22Rv1 (cell line): Measurements from ENCODE around the gene CDC42EP5.

Experiments
- ZFX ChIP-seq: fragments of 450-650 bp; IDR thresholded peaks from 2 replicates; pipeline ENCODE4 v1.6.1; 2017; ENCODE audit warnings: antibody characterized with exemption, borderline replicate concordance
- TF ChIP-seq, protein P1 (sequence below): fragments of 450-650 bp; IDR thresholded peaks from 2 replicates; pipeline ENCODE4 v1.5.1; 2017; ENCODE audit warnings: mild to moderate bottlenecking

DNA sequence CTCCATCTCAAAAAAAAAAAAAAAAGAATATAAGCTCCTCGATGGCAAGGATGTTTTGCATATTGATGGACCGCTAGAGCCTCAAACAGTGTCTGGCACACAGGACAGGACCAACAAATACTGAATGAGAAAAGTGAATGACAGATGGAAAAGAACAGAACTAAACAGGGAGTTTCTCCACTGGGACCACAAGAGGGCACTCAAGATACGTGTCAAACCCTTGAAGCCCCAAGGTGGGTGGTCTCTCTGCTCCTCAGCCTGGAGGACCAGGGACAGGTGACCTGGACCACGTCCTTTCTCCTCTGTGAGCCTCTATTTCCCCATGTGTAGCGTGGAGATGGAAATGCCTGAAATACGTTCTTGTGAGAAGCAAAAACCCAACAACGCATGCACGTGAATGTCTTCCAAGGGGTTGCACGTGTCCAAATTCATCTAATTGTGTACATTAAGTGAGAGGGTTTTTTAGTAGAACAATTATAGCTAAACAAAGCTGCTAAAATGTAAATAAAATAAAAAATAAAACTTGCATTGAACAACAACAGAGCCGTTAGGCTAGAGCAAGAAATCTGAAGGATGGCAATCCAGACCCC, 5.7 kb upstream of the CDC42EP5 start:
- TF ChIP-seq, protein P1, sequence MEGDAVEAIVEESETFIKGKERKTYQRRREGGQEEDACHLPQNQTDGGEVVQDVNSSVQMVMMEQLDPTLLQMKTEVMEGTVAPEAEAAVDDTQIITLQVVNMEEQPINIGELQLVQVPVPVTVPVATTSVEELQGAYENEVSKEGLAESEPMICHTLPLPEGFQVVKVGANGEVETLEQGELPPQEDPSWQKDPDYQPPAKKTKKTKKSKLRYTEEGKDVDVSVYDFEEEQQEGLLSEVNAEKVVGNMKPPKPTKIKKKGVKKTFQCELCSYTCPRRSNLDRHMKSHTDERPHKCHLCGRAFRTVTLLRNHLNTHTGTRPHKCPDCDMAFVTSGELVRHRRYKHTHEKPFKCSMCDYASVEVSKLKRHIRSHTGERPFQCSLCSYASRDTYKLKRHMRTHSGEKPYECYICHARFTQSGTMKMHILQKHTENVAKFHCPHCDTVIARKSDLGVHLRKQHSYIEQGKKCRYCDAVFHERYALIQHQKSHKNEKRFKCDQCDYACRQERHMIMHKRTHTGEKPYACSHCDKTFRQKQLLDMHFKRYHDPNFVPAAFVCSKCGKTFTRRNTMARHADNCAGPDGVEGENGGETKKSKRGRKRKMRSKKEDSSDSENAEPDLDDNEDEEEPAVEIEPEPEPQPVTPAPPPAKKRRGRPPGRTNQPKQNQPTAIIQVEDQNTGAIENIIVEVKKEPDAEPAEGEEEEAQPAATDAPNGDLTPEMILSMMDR: peak; percentile 80
- TF ChIP-seq ZFX: no peak
